ENCODE data around the gene NMUR2.

DNA sequence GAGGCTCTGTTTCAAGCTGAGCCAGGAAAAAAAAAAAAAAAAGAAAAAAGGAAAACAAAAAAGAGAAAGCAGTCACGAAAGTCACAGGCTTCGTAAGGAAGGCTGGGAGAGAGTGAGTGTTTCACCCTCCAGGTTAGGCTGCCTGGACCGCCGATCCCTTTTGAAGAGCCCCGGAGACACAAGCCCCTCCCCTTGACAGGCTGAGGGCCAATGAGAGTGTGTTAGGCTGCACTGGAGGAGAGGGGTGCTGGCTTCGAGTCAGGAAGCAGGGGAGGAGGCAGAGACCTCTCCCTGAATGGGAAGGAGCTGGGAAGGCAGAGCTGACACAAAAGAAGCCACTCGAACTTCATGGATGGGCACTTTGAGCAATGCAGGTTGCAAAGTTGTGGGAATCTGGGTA lies at the start of gene NMUR2:
- TF ChIP-seq CTCF (IDR thresholded peaks at IDR 0.05; ENCODE audit: insufficient read depth, low read depth, low read length) (no peak), EZH2 (IDR thresholded peaks at IDR 0.05; ENCODE audit: insufficient read depth, low read length) (no peak)
